HepG2 (cell line): ENCODE data around the gene CTNND1. TPM values are rescaled to one million over a fixed set of nuclear protein-coding genes. Genes with fewer than 3 reads are reported as not detected.

Experiments used
- ATM ChIP-seq: fragments of 450-650 bp; IDR thresholded peaks from 2 replicates; pipeline ENCODE4 v1.7.1; 2017; ENCODE audit warnings: mild to moderate bottlenecking, borderline replicate concordance
- CBX2 ChIP-seq, 2 experiments: fragments of 200-600 bp in 1 of 2; sonication (generic); formaldehyde crosslinking in 1 of 2; IDR thresholded peaks; 2 replicates each; pipeline versions ENCODE4 v1.7.0 to v1.8.1; 2018 to 2022; ENCODE audit warnings: low read depth in 2 of 2, low read length in 1 of 2, mild to moderate bottlenecking in 1 of 2, missing genetic modification reagents in 1 of 2
- FOSL1 ChIP-seq: sonication (generic); formaldehyde crosslinking; IDR thresholded peaks from 2 replicates; pipeline ENCODE4 v1.9.0; 2021; ENCODE audit warnings: missing genetic modification reagents, borderline replicate concordance
- GATAD1 ChIP-seq: IDR thresholded peaks from 2 replicates; pipeline ENCODE4 v1.6.1; 2016; ENCODE audit warnings: missing genetic modification reagents, missing compliant biosample characterization
- KLF6 ChIP-seq: IDR thresholded peaks from 2 replicates; pipeline ENCODE4 v1.8.0; 2016; ENCODE audit warnings: missing biosample characterization, missing genetic modification reagents
- SP140L ChIP-seq: sonication (generic); formaldehyde crosslinking; IDR thresholded peaks from 2 replicates; pipeline ENCODE4 v1.4.0; 2020; ENCODE audit warnings: missing genetic modification reagents, borderline replicate concordance
- ZBTB38 ChIP-seq: sonication (generic); formaldehyde crosslinking; IDR thresholded peaks from 2 replicates; pipeline ENCODE4 v1.5.1; 2020; ENCODE audit warnings: mild to moderate bottlenecking, missing genetic modification reagents
- ZFP1 ChIP-seq: IDR thresholded peaks from 2 replicates; pipeline ENCODE4 v1.6.1; 2016
- ZMYM3 ChIP-seq: sonication (generic); formaldehyde crosslinking; IDR thresholded peaks from 2 replicates; pipeline ENCODE4 v1.5.1; 2020; ENCODE audit warnings: mild to moderate bottlenecking, missing genetic modification reagents
- ZNF12 ChIP-seq: sonication (generic); formaldehyde crosslinking; IDR thresholded peaks from 2 replicates; pipeline ENCODE4 v1.5.0; 2020; ENCODE audit warnings: missing genetic modification reagents
- ZNF180 ChIP-seq: sonication (generic); formaldehyde crosslinking; IDR thresholded peaks from 2 replicates; pipeline ENCODE4 v1.4.0; 2020; ENCODE audit warnings: low read depth, missing genetic modification reagents, borderline replicate concordance
- polyA plus RNA-seq, 8 experiments: library from polyadenylated mRNA; depleted of rRNA in 3 of 8; stranded (reverse) in 7 of 8; unstranded in 1 of 8; fragments of >200 nt; fragmentation: Illumina TruSeq in 4 of 8; extraction: Trizol in 4 of 8; gene quantifications; 2 replicates each; pipeline versions ENCODE4 v1.2.1 to v1.2.3, GENCODE V29; 2011 to 2016; ENCODE audit warnings: low read depth in 4 of 8, missing spikeins in 1 of 8, mixed read lengths in 1 of 8; ENCODE audit not compliant: insufficient read depth in 1 of 8
- total RNA-seq, 5 experiments: library from RNA; depleted of rRNA; stranded (reverse); fragments of >200 nt; fragmentation: Illumina TruSeq; extraction: Trizol; gene quantifications; 2 replicates each; pipeline ENCODE4 v1.2.3, GENCODE V29; 2016; ENCODE audit warnings: low read depth in 1 of 5
- TF ChIP-seq, protein P1 (sequence below): IDR thresholded peaks from 2 replicates; pipeline ENCODE4 v1.6.1; 2016; ENCODE audit warnings: low read depth, control low read depth
- TF ChIP-seq, protein P2 (sequence below): IDR thresholded peaks from 2 replicates; pipeline ENCODE4 v1.6.1; 2016; ENCODE audit warnings: control low read depth
- TF ChIP-seq, protein P3 (sequence below), 2 experiments: sonication (generic) in 1 of 2; formaldehyde crosslinking in 1 of 2; IDR thresholded peaks; 2 replicates each; pipeline versions ENCODE4 v1.4.0 to v1.6.1; 2018 to 2020; ENCODE audit warnings: missing genetic modification reagents in 2 of 2, borderline replicate concordance in 1 of 2, low read depth in 1 of 2, mild to moderate bottlenecking in 1 of 2, missing biosample characterization in 1 of 2
- TF ChIP-seq, protein P4 (sequence below): sonication (generic); formaldehyde crosslinking; IDR thresholded peaks from 2 replicates; pipeline ENCODE4 v1.4.0; 2020; ENCODE audit warnings: mild to moderate bottlenecking, missing genetic modification reagents
- TF ChIP-seq, protein P5 (sequence below): IDR thresholded peaks from 2 replicates; pipeline ENCODE4 v1.6.1; 2016; ENCODE audit warnings: mild to moderate bottlenecking
- TF ChIP-seq, protein P6 (sequence below): IDR thresholded peaks from 2 replicates; pipeline ENCODE4 v1.6.1; 2016; ENCODE audit warnings: missing compliant biosample characterization, missing genetic modification reagents, borderline replicate concordance

The CTNND1 gene
- total and polyA plus RNA-seq, 2 of the 13 experiments (the other 11 are each of a cell fraction or from before 2014, with no cell fraction given) = 117 to 128 TPM

DNA sequence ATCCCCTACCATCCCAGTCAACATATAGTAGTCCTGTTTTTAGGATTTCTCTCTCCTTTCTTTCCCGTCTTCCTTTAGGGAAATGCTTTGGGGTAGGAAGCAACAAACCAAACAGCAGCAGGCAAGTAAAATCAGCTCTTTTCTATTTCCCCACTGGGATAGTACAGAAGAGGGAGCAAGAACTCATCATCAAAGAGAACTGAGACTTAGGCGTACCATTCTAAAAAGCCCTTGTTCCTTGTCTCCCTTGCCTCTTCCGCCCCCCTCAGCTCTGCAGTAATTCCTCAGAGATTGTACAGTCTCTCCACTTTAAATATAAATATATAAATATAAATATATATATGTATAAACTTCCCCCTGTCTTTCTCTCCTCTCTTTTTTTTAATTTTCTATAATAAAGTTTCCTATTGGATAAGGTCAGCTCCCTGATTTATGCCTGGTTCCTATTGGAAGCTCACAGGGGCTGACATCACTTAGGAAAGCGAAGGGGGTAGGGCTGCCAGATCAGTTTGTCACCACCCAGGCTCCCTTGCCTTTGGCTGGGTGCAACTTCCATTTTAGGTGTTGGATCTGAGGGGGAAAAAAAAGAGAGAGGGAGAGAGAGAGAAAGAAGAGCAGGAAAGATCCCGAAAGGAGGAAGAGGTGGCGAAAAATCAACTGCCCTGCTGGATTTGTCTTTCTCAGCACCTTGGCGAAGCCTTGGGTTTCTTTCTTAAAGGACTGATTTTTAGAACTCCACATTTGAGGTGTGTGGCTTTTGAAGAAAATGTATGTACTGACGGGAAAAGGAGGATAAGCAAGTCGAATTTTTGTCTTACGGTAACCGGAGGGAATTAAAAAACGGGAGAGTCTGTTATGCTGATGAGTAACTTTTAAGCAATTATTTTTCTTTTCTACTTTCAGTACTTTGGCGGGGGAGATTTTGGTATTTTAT is at the start of gene CTNND1 (continued):
- no peak for TF ChIP-seq ZNF12 (CRISPR knock-in tag)
- TF ChIP-seq KLF6 (CRISPR knock-in tag) = no peak
- TF ChIP-seq, protein P1, sequence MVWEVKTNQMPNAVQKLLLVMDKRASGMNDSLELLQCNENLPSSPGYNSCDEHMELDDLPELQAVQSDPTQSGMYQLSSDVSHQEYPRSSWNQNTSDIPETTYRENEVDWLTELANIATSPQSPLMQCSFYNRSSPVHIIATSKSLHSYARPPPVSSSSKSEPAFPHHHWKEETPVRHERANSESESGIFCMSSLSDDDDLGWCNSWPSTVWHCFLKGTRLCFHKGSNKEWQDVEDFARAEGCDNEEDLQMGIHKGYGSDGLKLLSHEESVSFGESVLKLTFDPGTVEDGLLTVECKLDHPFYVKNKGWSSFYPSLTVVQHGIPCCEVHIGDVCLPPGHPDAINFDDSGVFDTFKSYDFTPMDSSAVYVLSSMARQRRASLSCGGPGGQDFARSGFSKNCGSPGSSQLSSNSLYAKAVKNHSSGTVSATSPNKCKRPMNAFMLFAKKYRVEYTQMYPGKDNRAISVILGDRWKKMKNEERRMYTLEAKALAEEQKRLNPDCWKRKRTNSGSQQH = no peak; the same call in 1 of the 2 replicates
- no peak for TF ChIP-seq FOSL1
- no peak for TF ChIP-seq ZMYM3
- TF ChIP-seq, protein P2, sequence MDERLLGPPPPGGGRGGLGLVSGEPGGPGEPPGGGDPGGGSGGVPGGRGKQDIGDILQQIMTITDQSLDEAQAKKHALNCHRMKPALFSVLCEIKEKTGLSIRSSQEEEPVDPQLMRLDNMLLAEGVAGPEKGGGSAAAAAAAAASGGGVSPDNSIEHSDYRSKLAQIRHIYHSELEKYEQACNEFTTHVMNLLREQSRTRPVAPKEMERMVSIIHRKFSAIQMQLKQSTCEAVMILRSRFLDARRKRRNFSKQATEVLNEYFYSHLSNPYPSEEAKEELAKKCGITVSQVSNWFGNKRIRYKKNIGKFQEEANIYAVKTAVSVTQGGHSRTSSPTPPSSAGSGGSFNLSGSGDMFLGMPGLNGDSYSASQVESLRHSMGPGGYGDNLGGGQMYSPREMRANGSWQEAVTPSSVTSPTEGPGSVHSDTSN = no peak
- no peak for TF ChIP-seq ATM
- TF ChIP-seq CBX2 (IDR thresholded peaks at IDR 0.05; ENCODE audit: low read depth, low read length) = no peak
- no peak for TF ChIP-seq CBX2 (CRISPR knock-in tag; IDR thresholded peaks at IDR 0.05; ENCODE audit: low read depth)
- TF ChIP-seq, protein P3, sequence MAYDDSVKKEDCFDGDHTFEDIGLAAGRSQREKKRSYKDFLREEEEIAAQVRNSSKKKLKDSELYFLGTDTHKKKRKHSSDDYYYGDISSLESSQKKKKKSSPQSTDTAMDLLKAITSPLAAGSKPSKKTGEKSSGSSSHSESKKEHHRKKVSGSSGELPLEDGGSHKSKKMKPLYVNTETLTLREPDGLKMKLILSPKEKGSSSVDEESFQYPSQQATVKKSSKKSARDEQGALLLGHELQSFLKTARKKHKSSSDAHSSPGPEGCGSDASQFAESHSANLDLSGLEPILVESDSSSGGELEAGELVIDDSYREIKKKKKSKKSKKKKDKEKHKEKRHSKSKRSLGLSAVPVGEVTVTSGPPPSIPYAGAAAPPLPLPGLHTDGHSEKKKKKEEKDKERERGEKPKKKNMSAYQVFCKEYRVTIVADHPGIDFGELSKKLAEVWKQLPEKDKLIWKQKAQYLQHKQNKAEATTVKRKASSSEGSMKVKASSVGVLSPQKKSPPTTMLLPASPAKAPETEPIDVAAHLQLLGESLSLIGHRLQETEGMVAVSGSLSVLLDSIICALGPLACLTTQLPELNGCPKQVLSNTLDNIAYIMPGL (CRISPR knock-in tag; IDR thresholded peaks at IDR 0.05; ENCODE audit: borderline replicate concordance in 1 of 2, low read depth in 1 of 2) = peak; percentile 53 to 58; a peak in 3 of 4 replicates
- TF ChIP-seq ZBTB38 (CRISPR knock-in tag) = no peak
- TF ChIP-seq GATAD1 = peak; percentile 79
- TF ChIP-seq, protein P4, sequence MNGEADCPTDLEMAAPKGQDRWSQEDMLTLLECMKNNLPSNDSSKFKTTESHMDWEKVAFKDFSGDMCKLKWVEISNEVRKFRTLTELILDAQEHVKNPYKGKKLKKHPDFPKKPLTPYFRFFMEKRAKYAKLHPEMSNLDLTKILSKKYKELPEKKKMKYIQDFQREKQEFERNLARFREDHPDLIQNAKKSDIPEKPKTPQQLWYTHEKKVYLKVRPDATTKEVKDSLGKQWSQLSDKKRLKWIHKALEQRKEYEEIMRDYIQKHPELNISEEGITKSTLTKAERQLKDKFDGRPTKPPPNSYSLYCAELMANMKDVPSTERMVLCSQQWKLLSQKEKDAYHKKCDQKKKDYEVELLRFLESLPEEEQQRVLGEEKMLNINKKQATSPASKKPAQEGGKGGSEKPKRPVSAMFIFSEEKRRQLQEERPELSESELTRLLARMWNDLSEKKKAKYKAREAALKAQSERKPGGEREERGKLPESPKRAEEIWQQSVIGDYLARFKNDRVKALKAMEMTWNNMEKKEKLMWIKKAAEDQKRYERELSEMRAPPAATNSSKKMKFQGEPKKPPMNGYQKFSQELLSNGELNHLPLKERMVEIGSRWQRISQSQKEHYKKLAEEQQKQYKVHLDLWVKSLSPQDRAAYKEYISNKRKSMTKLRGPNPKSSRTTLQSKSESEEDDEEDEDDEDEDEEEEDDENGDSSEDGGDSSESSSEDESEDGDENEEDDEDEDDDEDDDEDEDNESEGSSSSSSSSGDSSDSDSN (CRISPR knock-in tag) = no peak
- TF ChIP-seq, protein P5, sequence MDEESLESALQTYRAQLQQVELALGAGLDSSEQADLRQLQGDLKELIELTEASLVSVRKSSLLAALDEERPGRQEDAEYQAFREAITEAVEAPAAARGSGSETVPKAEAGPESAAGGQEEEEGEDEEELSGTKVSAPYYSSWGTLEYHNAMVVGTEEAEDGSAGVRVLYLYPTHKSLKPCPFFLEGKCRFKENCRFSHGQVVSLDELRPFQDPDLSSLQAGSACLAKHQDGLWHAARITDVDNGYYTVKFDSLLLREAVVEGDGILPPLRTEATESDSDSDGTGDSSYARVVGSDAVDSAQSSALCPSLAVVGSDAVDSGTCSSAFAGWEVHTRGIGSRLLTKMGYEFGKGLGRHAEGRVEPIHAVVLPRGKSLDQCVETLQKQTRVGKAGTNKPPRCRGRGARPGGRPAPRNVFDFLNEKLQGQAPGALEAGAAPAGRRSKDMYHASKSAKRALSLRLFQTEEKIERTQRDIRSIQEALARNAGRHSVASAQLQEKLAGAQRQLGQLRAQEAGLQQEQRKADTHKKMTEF = peak; percentile 56; the same call in 1 of the 2 replicates
- no peak for TF ChIP-seq SP140L (CRISPR knock-in tag)
- TF ChIP-seq ZNF180 = no peak
- TF ChIP-seq ZFP1 = no peak
- TF ChIP-seq, protein P6, sequence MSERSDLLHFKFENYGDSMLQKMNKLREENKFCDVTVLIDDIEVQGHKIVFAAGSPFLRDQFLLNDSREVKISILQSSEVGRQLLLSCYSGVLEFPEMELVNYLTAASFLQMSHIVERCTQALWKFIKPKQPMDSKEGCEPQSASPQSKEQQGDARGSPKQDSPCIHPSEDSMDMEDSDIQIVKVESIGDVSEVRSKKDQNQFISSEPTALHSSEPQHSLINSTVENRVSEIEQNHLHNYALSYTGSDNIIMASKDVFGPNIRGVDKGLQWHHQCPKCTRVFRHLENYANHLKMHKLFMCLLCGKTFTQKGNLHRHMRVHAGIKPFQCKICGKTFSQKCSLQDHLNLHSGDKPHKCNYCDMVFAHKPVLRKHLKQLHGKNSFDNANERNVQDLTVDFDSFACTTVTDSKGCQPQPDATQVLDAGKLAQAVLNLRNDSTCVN (CRISPR knock-in tag) = no peak
